GM12878 (cell line): ENCODE measurements around the gene SMARCC1.

Source experiments
- CEBPB ChIP-seq, 2 experiments: fragments of 150-350 bp in 1 of 2; IDR thresholded peaks; 2 replicates each; pipeline ENCODE4 v1.6.1; 2012 to 2014; ENCODE audit warnings: low read depth in 2 of 2, low read length in 2 of 2, borderline replicate concordance in 1 of 2, inconsistent platforms in 1 of 2
- EZH2 ChIP-seq: IDR thresholded peaks from 2 replicates; pipeline ENCODE4 v1.6.1; 2012; ENCODE audit warnings: low read depth, mild to moderate bottlenecking, control low read depth, inconsistent platforms, low read length, borderline replicate concordance; ENCODE audit not compliant: control insufficient read depth
- ZNF207 ChIP-seq: fragments of 450-650 bp; IDR thresholded peaks from 2 replicates; pipeline ENCODE4 v1.6.1; 2014; ENCODE audit warnings: antibody characterized with exemption, mild to moderate bottlenecking, borderline replicate concordance

- TF ChIP-seq ZNF207 (no peak), CEBPB (IDR thresholded peaks at IDR 0.05; ENCODE audit: borderline replicate concordance in 1 of 2, low read depth in 2 of 2, low read length in 2 of 2) (no peak), EZH2 (no peak)
Measured at GRCh38 chr3:47714606-47715005, 67.1 kb downstream of the SMARCC1 start.
